ENCODE results near the gene ROCK2.

The ROCK2 gene

DNA sequence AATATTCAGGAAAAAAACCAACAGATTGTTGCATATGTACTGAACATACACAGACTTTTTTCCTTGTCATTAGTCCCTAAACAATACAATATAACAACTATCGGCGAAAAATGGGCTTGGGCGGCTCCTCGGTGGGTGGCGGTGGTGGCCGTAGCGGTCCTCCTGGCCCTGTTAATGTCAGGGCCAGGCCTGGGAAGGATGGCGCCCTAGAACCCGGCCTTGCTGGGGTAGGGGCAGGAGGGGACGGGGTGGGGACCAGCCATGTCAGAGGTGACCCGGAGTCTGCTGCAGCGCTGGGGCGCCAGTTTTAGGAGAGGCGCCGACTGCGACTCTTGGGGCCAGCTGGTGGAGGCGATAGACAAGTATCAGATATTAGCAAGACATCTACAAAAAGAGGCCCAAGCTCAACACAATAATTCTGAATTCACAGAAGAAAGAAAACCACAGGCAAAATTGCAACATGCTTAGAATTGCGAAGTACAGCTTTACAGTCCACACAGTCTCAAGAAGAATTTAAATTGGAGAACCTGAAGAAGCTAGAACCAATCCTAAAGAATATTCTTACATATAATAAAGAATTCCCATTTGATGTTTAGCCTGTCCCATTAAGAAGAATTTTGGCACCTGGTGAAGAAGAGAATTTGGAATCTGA, 36.5 kb downstream of the ROCK2 start:
- DNase-seq: no peak

DNA sequence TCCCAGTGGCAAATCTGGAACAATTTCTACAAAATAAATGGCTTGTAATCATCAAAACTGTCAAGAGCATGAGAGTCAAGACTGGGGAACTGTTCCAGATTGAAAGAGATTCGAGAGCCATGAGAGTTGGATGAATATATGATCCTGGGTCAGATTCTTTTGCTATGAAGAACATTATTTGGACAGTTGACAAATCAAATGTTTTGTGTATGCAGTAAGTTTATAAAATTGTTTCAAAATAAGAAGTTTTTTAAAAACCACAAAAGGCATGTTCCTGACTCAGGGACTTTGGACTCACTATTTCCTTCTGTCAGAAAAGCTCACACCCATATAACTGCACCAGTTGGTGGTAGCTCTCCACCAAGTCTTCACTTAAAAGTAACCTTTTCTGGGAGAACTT, 38.5 kb downstream of the ROCK2 start:
- DNase-seq: no peak

DNA sequence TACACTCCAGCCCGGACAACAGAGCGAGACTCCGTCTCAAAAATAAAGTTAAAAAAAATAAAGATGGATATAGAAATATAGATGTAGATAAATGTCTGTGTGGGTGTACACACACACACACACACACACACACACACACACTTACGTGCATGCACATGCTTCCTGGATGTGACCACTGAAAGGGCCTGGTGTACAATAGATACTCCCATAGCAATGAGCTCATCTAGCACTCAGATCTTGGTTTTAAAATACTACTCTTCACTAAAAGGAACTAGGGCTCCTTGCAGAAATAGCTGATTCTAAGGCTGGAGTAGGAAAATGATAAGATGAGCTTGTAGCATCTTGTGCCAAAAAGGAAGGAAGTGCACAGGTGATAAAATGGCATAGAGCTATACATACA, 39.1 kb downstream of the ROCK2 start:
- DNase-seq: no peak

DNA sequence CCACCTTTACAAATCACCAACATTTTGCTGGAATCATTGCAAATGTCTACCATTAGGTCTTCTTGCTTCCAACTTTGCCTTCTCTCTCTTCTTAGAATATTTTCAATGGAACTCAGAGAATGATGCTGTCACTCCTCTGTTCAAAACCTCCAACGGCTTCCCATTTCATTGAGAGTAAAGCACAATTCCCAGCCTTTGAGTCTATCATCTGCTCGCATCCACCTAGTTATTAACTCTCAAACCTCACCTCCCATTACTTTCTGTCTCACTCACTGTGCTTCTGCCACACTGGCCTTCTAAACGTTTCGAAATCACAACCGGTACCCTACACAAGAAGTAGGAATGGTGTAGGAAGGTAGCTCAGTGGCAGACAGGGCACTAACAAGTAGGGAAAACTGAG, 40.0 kb downstream of the ROCK2 start:
- DNase-seq: no peak

DNA sequence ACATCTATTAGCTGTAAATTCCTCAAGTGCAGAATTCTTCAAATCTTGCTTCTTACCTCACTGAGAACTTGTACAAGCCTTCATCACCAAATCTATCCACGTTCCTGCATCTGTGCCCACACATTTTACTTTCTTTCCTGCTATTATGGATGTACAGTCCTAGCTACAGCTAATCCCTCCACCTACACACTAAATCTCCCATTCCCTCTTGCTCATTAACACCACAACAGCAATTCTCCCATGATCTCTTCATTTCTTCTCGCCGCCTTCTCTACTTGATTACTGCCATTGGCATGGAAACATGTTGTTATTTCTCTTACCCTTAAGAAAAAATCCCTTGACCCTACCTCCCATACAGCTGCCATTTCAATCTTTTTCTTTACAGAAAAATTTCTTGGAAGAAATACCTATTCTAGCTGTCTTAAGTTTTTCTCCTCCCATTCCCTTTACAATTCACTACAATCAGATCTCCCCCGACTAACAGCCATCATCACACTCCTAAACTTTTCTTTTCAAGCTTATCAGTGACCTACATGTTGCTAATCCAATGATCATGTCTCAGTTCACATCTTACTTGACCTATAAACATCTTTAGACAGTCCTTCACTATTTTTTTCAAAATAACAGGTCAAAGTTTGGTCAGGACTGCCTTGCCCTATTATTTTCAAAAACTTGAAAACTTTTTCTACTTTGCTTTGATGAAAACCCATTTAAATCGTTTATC, 41.0 kb downstream of the ROCK2 start:
- no peak for DNase-seq

DNA sequence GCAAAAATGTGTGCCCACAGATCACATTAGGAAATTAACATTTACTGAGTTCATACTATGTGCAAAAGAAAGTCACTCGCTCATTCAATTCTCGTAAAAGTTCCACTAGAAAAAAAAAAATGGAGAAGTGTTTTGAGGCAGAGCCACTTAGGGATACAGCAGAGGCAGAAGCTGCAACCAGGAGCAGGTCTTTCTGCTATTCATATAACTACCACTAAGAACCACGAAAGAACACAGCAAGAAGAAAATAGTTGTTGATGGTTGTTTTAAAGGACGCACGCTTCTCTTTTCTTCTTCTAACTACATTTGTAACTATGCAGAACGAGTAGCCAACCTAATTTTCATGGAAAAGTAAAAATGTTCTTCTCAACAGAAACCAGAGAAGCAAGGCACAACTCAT, 45.0 kb downstream of the ROCK2 start:
- no peak for DNase-seq

DNA sequence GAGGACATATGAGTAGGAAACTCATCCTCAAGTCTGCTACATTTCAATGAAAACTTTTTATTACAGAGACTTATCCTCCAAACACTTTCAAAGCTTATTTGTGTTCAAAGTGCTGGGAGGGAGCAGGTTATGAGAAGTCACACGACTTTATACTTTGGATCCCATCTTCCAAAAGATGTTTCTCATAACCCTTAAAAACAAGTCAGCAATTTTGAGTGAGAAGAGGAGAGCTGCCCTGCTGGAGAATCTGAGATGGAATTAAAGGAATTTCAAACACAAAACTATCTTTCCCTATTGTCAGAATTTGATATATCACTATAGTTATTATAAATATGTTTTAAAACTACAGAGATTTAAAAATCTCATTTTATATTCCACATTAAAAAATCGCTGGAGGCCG, 45.8 kb downstream of the ROCK2 start:
- no peak for DNase-seq

DNA sequence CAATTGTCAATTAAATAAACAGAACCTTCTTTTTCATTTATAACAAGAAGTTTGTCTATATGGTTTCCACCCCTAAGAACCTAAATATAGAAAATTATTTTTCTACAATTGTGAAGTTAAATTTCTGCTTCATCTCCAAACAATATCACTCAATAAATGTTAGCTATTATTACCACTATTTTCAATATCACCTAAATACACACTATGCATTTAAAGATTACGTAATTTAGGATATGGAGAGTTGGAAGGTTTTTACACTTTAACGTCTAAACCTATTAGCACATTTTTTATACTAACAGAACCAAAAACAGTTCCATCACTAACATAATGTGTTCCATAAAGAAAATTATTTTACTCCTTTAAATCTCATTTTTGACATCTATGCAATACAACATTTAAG, 48.0 kb downstream of the ROCK2 start:
- DNase-seq: no peak

DNA sequence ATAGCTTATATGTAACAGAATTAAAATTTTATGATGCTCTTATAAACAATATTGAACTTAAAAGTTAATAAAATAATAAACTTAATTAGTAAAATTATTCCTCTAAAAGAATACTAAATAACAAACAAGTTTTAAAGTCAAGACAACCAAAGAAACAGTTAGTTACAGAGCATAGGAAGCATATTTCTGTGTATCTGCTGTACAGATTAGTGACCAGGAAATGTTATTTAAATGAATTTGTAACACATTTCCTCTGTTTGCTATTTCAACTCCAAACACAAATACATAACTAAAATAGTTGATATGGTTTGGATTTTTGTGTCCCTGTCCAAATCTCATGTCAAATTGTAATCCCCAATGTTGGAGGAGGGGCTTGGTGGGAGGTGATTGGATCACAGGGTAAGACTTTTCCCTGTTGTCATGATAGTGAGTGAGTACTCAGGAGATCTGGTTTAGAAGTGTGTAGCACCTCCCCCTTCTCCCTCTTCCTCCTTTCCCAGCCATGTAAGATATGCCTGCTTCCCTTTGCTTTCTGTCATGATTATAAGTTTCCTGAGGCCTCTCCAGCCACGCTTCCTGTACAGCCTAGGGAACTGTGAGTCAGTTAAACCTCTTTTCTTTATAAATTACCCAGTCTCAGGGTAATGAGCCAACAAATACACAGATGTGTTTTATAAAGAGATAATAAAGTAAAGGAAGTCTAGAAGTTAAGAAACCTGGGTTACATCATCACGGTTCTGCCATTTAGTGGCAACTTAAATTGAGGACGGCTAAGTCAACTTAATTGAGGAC, 51.8 kb downstream of the ROCK2 start:
- peak in 1 of 2 experiments; percentile 24 for DNase-seq

DNA sequence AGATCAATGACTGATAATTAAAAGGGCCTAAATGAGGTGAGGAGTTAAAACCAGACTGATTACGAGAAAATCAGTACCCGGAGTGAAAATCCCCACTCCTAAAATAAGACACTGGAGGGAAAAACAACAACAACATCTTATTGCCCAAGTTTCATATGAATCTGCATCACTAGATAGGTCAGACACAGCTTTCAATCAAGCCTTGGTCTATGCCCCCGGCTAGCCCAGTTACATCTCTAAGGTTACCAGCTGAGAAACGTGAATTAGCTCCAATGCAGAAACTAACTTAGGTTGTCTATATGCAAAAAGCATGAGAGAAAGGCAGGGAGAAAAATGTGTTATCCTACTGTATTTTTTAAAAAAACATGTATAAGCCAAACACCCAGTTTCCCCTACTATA, 53.7 kb downstream of the ROCK2 start:
- DNase-seq: no peak

DNA sequence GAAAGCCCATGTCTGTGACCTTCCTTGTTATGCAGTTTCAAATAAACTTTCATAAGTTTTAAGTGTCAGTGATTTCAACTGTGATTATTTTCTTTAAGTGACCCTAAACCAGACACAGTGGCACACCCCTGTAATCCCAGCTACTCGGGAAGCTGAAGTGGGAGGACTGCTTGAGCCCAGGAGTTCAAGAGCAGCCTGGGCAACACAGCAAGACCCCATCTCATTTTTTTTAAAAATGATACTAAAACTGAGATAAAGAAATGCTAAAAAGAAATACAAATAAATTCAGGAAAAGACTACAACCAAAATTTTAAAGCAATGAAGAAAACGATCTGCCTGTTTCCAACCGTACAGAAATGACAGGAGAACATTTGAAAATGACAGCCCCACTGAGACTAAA, 54.2 kb downstream of the ROCK2 start:
- no peak for DNase-seq

DNA sequence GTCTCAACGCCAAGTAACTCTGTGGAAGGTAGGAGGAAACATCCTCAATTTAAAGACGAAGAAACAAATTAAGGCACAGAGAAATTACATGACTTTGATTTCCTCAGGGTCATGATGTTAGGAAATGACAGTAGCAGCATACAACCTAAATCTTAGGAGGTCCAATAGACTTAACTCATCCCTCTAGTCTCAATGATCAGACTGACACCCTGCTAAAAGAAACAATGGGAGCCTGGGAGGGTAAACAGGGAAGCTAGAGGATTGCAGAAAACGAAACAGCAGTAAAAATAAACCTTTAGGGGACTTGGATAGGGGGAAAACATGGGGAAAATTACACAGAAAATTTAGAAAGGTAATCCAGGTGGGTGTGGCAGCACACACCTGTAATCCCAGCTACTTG, 56.0 kb downstream of the ROCK2 start:
- DNase-seq: no peak

DNA sequence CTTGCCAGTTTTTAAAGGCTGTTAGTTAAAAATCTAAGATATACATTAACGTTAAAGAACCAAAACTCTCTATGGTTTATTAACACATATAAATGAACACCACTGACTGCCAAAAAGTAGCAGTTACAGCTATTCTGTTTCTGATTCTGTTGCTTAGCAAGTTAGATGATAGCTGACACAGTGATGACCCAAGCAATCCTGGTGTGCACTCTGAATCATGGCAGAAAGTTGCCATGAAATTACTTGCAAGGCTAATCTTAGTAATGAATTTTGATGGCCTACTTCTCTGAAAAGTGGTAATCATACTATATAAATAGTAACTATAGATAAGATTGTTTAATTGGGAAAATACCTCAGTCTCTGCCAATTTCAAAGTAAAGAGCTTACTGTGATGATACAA, 57.7 kb downstream of the ROCK2 start:
- no peak for DNase-seq

DNA sequence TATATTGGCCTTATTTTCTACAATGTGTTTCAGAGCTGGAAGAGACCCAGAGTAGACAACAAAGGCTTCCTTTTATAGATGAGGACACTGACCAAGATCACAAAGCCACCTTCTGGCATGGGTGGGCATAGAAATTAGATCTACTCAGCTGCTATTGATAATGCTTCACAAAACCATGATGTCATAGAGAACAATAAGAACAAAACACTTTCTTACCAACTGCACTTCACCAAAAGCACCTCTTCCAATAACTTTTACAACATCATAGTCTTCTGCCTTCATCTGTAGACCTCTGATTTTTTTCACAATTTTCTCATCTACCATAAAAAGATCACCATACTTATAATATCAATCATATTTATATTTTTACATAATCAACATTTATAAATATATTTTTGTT, 58.1 kb downstream of the ROCK2 start:
- DNase-seq: no peak

DNA sequence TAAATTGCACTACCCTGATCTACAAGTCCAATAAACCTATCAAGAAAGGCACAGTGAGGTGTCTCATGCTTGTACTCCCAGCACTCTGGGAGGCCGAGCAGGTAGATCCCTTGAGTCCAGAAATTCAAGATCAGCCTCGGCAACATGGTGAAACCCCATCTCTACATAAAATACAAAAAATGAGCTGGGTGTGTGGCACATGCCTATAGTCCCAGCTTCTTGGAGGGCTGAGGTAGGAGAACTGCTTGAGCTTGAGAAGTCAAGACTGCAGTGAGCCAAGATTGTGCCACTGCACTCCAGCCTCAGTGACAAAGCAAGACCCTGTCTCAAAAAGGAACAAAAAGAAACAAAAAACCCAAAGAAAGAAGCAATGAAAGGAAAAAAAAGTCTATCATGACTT, 58.9 kb downstream of the ROCK2 start:
- no peak for DNase-seq

DNA sequence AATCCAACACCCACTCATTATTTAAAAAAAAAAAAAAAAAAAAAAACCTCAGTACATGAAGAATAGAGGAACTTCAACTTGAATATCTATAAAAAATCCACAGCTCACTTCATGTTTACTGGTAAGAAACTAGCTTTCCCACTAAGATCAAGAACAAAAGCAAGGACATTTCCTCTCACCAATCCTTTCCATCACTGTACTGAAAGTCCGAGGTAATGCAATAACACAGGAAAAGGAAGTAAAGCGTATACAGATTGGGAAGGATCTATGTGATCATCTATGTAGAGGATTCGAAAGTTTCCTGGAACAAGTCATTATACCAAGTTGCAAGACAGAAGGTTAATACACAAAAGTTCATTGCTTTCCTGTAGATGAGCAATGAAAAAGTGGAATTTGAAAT, 63.2 kb downstream of the ROCK2 start:
- DNase-seq: no peak

DNA sequence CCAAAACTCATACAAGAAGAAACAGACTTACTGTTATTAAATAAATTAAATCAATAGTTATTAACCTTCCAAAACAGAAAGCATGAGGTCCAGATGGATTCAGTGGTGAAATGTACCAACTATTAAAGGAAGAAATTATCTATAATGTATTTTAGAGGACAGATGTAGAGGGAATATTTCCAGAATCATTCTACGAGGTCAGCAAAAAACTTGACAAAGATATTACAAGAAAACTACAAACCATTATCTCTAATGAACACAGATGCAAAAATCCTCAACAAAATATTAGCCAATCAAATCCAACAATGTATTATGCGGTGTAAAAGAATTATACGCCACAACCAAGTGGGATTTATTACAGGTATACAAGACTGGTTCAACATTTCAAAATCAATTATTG, 63.7 kb downstream of the ROCK2 start:
- no peak for DNase-seq

DNA sequence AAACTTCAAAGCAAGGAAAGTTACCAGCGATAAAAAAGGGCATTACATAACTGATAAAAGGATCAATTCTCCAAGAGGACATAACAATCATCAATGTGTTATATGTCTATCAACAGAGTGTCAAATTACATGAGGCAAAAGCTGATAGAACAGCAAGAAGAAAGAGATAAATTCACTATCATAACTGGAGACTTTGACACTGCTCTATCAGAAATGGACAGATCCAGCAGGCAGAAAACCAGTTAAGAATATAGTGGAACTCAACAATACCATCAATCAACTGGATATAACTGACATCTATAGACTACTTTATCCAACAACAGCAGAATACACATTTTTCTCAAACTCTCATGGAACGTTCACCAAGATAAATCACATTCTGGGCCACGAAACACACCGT, 65.0 kb downstream of the ROCK2 start:
- no peak for DNase-seq

DNA sequence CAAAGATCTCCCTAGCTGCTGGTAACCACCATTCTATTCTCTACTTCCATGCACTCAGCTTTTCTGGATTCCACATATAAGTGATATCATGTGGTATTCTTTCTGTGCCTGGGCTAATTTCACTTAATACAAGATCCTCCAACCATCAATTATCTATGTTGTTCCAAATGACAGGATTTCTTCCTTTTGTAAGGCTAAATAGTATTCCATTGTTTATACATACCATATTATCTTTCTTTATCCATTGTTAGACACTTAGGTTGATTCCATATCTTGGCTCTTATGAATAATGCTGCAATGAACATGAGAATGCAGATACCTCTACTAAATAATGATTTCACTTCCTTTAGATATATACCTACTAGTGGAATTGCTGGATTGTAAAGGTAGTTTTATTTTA, 66.2 kb downstream of the ROCK2 start:
- no peak for DNase-seq

DNA sequence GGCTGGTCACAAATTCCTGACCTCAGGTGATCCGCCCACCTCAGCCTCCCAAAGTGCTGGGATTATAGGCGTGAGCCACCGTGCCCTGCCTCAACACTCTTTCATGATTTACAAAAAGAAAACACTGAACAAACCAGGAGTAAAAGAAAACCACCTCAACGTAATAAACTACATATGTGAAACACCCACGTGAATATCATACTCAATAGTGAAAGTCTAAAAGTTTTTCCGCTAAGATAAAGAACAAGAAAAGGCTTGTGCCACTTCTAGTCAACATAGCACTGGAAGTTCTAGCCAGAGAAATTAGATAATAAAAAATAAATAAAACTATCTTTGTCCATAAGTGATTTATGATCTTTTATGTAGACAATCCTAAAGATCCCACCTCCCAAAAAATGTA, 68.5 kb downstream of the ROCK2 start:
- no peak for DNase-seq

DNA sequence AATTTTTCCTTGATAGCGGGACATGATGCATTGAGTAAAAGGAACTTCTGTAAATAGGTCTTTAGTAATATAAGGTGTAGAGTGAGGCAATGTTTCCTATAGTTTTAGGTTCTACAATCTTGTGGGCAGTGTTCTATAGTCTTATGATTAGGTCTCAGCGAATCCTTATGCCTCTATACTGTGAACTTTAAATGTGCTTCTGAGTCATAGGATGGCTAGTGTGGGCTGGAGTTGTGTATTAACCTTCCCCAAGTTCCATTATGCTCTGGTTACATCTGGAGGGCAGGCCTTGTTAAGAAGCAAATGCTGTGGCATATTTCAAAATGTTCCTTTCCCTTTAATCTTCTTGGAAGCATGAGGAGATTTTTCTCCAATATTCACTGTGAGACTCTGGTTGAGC, 73.5 kb downstream of the ROCK2 start:
- DNase-seq: no peak

DNA sequence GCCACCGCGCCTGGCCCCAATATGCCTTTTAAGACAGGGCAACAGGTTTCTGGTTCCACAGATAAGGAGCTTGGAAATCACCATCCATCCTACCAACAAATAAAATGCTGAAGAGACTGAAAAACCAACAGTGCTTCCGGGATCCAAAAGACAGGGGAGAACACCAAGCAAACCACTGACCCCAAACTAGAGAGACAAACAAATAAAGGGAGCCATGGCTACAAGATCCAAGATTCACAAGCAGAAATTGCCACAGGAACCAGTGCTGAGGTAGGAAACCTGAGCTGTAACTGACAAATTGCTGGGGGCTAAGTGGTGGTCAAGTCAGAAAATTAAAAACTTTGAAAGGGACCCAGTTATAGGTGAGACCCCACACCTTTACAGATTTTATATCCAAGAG, 76.5 kb downstream of the ROCK2 start:
- DNase-seq: no peak

DNA sequence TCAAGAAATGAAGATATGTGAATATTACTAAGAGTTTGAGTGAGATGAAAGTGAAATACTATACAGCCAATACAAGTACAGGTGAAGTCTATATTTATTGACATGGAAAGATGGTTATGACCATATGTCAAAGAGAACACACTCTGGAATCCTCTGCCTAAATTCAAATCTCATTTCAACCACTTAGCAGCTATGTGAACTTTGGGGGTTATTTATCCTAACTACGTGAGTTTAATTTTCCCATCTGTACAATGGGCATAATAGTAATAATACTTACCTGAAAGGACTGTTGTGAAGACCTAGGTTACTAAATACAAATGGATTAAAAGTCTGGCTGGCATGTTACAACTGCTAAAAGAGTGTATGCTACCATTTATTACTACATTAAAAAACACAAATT, 79.6 kb downstream of the ROCK2 start:
- no peak for DNase-seq

DNA sequence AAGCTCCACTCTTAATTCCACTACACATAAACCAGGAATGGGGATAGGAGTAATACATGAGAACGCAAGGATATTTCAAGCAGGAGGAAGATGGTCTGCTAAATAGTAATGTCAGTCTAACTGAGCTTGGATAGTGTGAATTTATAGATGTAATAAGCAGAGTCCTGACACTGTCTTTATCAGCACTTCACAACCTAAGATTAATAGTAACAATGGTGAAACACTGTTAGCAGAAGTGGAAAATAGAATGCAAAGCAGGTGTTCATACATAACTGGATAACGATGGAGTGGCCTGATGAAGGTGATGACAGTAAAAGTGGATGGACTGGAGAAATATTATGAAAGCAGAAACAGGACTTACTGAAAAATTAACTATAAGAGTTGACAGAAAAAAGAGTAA, 80.4 kb downstream of the ROCK2 start:
- DNase-seq: no peak

Measured in SW 1271 (cell line).